ENCODE results near the gene GCSH.

- TF ChIP-seq, protein P1, sequence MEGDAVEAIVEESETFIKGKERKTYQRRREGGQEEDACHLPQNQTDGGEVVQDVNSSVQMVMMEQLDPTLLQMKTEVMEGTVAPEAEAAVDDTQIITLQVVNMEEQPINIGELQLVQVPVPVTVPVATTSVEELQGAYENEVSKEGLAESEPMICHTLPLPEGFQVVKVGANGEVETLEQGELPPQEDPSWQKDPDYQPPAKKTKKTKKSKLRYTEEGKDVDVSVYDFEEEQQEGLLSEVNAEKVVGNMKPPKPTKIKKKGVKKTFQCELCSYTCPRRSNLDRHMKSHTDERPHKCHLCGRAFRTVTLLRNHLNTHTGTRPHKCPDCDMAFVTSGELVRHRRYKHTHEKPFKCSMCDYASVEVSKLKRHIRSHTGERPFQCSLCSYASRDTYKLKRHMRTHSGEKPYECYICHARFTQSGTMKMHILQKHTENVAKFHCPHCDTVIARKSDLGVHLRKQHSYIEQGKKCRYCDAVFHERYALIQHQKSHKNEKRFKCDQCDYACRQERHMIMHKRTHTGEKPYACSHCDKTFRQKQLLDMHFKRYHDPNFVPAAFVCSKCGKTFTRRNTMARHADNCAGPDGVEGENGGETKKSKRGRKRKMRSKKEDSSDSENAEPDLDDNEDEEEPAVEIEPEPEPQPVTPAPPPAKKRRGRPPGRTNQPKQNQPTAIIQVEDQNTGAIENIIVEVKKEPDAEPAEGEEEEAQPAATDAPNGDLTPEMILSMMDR (IDR thresholded peaks at IDR 0.05), result no peak
- no peak for TF ChIP-seq POLR2A (IDR thresholded peaks at IDR 0.05)
Observed at GRCh38 chr16:81096715-81097208, 567 bp upstream of the GCSH start.
